HG03565 (cell line): ENCODE measurements around the gene ADNP.

Experiments
- ATAC-seq: cut with Tn5 transposase; IDR thresholded peaks from one replicate; pipeline ENCODE4 v1.9.1; 2021; ENCODE audit warnings: mild to moderate bottlenecking, moderate library complexity; ENCODE audit not compliant: unreplicated experiment

ADNP gene

GRCh38 chr20:50932691-50933280, 1.5 kb upstream of the ADNP start:
- ATAC-seq: no peak

DNA sequence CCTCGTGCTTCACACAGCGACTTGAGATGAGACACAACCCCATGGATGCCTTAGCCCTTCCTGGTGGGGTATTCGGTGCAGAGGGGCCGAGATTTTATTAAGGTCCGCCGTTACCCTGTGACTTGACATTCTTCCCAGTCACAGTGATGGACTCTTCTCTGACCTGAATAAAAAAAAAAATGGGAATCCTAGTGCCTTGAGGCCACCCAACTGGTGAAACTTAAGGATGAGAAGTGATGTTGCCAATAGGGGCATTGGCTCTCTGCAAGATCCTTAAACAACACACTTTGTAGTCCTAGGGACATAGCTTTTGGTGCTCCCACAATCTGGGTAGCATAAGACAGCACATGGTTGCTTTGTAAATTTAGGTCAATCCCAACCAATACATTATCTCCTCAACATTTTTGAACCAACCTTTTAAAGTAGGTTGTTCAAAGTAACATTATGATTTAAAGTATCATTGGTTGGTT, 814 bp upstream of the ADNP start:
- ATAC-seq: no peak

DNA sequence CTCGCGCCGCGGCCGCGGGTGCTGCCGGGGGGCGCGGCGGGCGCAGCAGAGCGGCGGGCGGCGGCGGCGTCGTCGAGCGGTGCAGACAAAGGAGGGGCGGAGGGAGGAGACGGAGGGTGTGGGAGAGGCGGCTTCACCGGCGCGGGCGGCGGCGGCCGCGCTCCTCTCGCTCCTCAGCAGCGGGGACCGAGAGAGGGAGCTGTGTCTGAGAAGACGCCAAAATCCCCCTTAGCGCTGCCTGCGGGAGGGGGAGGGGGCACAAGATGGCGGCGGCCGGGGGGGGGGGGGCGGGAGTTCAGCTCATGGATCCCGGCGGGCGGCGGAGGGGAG, 296 bp downstream of the ADNP start:
- peak; percentile 3 for ATAC-seq

DNA sequence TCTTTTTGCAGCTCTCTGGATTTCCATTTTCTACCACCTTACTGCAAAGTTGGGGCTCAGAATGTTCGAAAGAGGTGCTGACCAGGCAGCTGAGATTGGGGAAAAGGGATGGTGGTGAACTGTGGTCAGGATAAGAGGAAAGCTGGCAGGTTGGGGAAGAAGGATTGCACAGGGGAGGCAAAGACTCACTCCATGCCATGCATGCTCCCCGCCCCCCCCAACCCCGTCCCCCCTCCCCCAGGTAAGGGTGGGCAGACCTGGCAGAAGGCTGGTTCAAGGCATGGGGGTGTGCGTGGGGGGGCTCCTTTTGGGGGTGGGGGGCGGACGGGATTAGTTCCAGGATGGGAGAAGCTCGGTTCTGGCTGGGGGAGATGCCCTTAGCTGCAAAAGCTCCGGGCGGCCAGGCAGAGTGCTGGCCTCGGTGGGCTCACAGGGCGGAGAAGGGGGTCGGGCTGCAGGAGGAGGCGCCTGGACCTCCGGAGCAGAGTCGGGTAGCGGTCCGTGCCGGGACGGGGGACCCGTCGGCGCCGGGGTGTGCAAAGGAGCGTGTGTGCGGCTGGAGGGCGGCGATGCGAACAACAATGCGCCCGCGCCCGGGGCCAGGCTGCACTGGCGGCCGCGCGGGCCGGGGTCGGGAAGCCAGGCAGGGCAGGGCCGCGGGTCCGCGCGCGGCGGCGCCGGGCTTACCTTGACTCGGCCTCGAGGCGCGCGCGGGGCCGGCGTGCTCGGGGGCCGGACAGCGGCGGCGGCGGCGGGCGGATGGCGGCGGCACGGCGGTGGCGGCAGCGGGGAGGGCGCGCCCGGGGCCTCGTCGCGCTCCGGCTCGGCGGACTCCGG, 880 bp downstream of the ADNP start:
- peak; percentile 4 for ATAC-seq

- peak; percentile 52 for ATAC-seq
Measured at GRCh38 chr20:50929299-50930138, 1.7 kb downstream of the ADNP start.

GRCh38 chr20:50928469-50928868, 2.8 kb downstream of the ADNP start:
- no peak for ATAC-seq

GRCh38 chr20:50926530-50926929, 4.7 kb downstream of the ADNP start:
- no peak for ATAC-seq

DNA sequence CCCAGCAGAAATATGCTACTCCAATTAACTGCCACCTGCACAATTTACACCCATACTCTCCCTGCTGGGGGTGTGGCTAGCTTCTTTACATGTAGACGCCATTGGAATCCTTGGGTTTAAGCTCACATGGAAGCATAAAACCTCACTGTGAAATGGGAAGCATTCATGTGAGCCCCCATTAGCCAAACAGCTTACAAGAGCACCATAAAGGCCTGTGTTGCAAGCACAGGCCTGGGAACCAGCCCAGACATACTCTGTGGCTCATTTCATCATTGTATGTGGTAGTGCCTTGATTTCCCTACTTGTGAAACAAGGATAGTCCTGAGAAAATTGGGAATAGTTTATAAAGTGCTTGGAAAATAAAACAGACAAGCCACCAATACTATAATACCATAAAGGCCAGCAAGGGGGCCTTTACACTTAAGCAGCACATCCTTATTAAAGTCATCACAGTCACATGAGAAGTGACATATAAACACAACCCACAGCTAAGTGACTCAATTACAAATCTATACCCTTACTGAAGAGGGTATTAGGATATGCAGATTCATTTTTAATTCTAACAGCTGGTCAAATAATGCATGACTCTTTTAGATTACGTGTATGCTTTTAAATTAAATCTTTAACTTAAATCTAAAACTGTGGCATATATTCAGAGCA, 6.8 kb downstream of the ADNP start:
- ATAC-seq: no peak

- ATAC-seq: no peak
Measured at GRCh38 chr20:50921803-50922501, 9.3 kb downstream of the ADNP start.

DNA sequence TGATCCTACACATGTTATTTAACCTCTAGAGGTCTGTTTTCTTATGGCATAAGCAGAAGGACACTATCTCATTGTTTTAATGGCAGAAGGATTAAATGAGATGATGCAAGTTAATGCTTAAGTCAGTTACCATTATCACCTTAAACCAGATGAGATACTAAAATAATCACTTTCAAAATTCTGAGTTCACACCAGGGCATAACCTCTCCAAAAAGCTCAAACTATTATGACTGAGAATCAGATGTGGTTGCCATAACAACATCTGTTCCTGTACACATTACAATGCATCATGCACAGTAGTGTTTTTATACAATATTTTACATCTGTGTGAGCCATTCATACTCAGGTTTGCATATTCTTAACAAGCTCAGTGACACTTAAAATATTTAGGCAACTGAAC, 10.2 kb downstream of the ADNP start:
- no peak for ATAC-seq

DNA sequence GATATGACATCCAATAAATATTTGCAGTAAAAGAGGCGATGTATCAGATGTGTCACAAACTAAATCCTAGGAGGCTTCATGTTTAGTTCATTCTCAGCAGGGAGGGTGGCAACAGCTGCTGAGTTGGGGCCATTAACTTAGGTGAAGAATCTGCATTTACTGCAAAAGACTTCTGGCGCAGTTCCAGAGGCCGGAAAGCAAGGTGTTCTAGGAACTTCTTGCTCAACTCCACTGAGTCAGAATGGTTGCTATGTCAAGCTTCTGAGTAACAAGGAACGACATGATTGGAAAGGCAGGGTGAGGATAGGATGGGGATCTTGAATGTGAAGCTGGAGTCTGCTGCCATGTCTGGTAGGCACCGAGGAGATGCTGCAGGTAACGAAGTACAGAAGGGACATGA, 11.7 kb downstream of the ADNP start:
- no peak for ATAC-seq

- no peak for ATAC-seq
Measured at GRCh38 chr20:50918403-50918802, 12.8 kb downstream of the ADNP start.

GRCh38 chr20:50916934-50917333, 14.3 kb downstream of the ADNP start:
- ATAC-seq: no peak

- ATAC-seq: no peak
Measured at GRCh38 chr20:50916257-50916656, 15.0 kb downstream of the ADNP start.

- ATAC-seq: no peak
Measured at GRCh38 chr20:50915424-50915823, 15.8 kb downstream of the ADNP start.

GRCh38 chr20:50913690-50914375, 17.4 kb downstream of the ADNP start:
- ATAC-seq: no peak

DNA sequence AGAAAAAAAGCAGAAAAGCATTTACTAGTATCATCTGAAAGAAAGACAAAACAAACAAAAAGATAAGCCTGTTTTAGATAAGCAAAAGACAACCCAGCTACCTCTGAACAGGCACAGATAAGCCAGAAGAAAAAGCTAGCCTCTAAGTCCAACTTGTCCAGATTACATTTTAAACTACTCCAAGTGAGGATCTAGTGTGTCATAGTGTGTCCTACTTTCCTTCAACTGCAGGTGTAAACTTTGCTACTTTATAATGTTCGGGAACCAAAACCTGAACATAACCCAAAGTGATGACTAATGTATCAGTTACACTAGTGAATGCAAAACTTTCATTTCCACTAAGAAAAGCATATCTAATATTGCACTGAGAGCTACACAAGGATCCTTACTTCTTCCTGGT, 19.5 kb downstream of the ADNP start:
- peak; percentile 45 for ATAC-seq

DNA sequence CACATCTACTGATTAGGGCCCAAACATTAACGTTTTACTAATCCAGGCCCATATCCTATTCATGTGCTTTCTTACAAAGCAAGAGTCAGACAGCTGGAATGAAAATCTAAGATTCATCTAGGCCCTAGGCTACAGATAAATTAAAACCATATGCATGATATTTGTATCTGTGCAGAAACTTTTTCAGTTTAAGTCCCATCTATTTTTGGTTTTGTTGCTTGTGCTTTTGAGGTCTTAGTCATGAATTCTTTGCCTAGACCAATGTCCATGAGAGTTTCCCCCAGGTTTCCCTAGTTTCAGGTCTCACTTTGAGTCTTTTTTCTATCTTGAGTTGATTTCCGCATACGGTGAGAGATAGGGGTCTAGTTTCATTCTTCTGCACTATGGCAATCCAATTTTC, 20.2 kb downstream of the ADNP start:
- ATAC-seq: no peak

DNA sequence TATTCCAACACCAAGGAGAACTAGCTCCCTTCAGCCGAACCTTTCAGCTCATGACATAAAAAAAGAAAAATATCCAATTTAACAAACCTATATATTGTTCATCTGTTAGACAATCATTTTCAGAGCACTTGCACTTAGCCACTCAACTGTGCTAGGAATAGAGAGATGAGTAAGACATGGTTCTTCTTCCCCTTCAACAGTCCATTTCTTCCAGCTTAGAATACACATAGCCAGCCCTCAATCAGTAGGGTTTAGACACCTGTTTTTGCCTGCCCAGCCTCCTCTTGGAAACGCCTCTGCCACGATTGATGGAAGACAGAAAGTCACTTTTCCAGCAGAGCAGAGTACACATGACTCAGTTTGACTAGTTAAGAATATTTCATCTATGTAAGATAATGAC, 21.8 kb downstream of the ADNP start:
- ATAC-seq: no peak

DNA sequence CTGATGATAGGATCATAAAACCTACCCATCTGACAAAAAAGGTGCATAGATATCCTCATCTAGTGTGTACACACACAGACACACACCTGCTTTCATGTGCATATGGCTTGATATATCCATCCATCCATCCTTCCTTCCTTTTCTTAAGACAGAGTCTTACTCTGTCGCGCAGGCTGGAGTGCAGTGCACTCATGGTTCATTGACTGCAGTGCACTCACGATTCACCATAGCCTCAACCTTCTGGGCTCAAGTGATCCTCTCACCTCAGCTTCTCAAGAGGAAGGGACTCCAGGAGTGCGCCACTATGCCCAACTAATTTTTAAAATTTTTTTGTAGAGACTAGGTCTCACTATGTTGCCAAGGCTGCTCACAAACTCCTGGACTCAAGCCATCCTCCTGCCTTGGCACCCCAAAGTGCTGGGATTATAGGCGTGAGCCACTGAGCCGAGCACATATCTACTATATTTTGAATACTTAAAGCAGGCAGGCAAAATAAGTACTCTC, 27.1 kb downstream of the ADNP start:
- no peak for ATAC-seq
